ENCODE data around the gene GPX6. TPM values are rescaled to one million over a fixed set of nuclear protein-coding genes. Genes with fewer than 3 reads are reported as not detected.

Gene GPX6
- total RNA-seq (2014; rRNA removed; shearing (Covaris generic)), result not detected in 2 replicates

DNA sequence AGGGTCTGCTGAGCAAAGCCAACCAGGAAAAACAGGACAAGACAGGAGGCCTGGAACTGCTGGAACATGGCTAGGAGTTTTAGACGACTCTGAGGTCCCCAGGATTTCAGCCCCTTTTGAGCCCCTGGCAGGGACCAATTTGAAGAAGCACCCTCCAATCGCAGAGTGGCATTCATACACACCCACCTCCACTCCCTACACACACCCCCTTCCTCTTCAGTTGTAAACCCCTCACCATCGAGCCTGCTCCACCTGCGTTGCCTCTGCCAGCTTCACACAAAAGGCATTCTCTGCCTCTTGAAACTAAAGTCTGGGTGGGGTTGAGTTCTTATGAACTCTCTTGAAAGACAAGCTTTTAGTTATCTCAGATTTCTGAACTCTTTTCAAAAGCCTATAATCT lies at the start of gene GPX6:
GPX6 (minus strand) TSS at position 118 of the 400 bp plus-strand sequence; CDS start at position 68, 50 bp downstream.

DNA sequence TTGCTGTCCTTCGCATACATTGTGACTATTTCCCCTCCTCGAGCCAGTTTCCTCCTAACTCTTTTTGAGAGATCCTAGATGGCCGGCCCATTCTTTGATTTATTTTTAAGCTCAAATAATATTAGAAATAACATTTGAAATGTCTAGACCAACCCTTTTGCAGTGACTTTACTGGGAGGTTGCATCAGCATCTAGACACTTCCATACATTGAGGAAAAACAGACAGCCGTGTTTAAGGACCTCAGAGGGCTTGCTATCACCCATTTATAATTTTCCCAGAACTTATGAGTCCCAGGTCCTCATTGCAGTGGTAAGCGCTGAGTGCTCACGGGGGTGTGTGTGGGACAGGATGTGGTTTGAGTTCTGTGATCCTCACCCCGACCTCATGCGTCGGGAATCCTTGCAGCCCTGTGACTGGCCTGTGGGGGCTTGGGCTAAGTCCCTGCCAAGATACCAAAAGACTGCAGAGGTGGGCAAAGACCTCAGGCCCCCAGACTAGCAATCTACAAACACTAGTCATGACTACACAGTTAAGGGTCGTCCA lies 10.0 kb upstream of the GPX6 start, which contains the start of gene GPX5:
GPX5 (plus strand) TSS at position 386 of the 544 bp plus-strand sequence; CDS start at position 519, 133 bp downstream.

Other genes with a start within 250 kb of the GPX6 start
- gene ZSCAN26, start 248.7 kb downstream of the GPX6 start, total RNA-seq (2014; rRNA removed; shearing (Covaris generic)), result 7.3 and 8.7 TPM in 2 replicates
- gene PGBD1, start 234.2 kb downstream of the GPX6 start, total RNA-seq (2014; rRNA removed; shearing (Covaris generic)), result 2.0 and 3.2 TPM in 2 replicates
- 2.0 and 2.1 TPM in 2 replicates for gene ZSCAN31, start 179.6 kb downstream of the GPX6 start, total RNA-seq (2014; rRNA removed; shearing (Covaris generic))
- 0.88 and 1.8 TPM in 2 replicates for gene ZKSCAN3, start 165.8 kb downstream of the GPX6 start, total RNA-seq (2014; rRNA removed; shearing (Covaris generic))
- gene ZSCAN12, start 116.0 kb downstream of the GPX6 start, total RNA-seq (2014; rRNA removed; shearing (Covaris generic)), result 1.2 and 1.7 TPM in 2 replicates
- gene ZSCAN23, start 72.3 kb downstream of the GPX6 start, total RNA-seq (2014; rRNA removed; shearing (Covaris generic)), result not detected in 2 replicates
- gene GPX5, start 10.1 kb upstream of the GPX6 start, total RNA-seq (2014; rRNA removed; shearing (Covaris generic)), result not detected in 2 replicates

Data from A375 (cell line).